Middle frontal gyrus (tissue), 1 donor: ENCODE data around the gene GGT7.
"Not testable (repeated sequence)": the region's sequence is repeated elsewhere in the genome, so short reads cannot be mapped to it uniquely, and the experiment has no call there.

ENCODE experiments used
- DNase-seq: peaks from one replicate; pipeline ENCODE4 v3.0.0-alpha.2; 2015; ENCODE audit warnings: low spot score; ENCODE audit errors: extremely low spot score

GGT7 gene

GRCh38 chr20:34872622-34873224 lies at the start of gene GGT7:
Gene GGT7 (minus strand): TSS chr20:34872856. CDS start chr20:34872815, 41 bp downstream.
- DNase-seq: peak; percentile 57

GRCh38 chr20:34921436-34921835 lies 48.8 kb upstream of the GGT7 start:
- DNase-seq: no peak

GRCh38 chr20:34920055-34920454 lies 47.4 kb upstream of the GGT7 start:
- DNase-seq: no peak

- DNase-seq: no peak
Observed at GRCh38 chr20:34916774-34917354, 44.2 kb upstream of the GGT7 start.

GRCh38 chr20:34915749-34916455 lies 43.2 kb upstream of the GGT7 start:
- DNase-seq: no peak

- DNase-seq: no peak
Observed at GRCh38 chr20:34915131-34915530, 42.5 kb upstream of the GGT7 start.

- no peak for DNase-seq
Observed at GRCh38 chr20:34907616-34908469, 35.2 kb upstream of the GGT7 start.

GRCh38 chr20:34904202-34904621 lies 31.6 kb upstream of the GGT7 start:
- DNase-seq: no peak

GRCh38 chr20:34898731-34899130 lies 26.1 kb upstream of the GGT7 start:
- not testable (repeated sequence) for DNase-seq

GRCh38 chr20:34898129-34898528 lies 25.5 kb upstream of the GGT7 start:
- not testable (repeated sequence) for DNase-seq

GRCh38 chr20:34896086-34896621 lies 23.5 kb upstream of the GGT7 start:
- no peak for DNase-seq

- no peak for DNase-seq
Observed at GRCh38 chr20:34895465-34895864, 22.8 kb upstream of the GGT7 start.

- DNase-seq: no peak
Observed at GRCh38 chr20:34894723-34895122, 22.1 kb upstream of the GGT7 start.

GRCh38 chr20:34892671-34893070 lies 20.0 kb upstream of the GGT7 start:
- no peak for DNase-seq

GRCh38 chr20:34891166-34892062 lies 18.8 kb upstream of the GGT7 start:
- DNase-seq: no peak

GRCh38 chr20:34888468-34888867 lies 15.8 kb upstream of the GGT7 start:
- no peak for DNase-seq

- DNase-seq: no peak
Observed at GRCh38 chr20:34887023-34887422, 14.4 kb upstream of the GGT7 start.

- DNase-seq: no peak
Observed at GRCh38 chr20:34886122-34886521, 13.5 kb upstream of the GGT7 start.

GRCh38 chr20:34884260-34884659 lies 11.6 kb upstream of the GGT7 start:
- no peak for DNase-seq

GRCh38 chr20:34883809-34884208 lies 11.2 kb upstream of the GGT7 start:
- no peak for DNase-seq
